Activated CD4-positive, alpha-beta memory T cell treated with anti-CD3 and anti-CD28 coated beads for 36 hours (primary cell): Measurements from ENCODE around the gene ASB8. TPM values are rescaled to one million over a fixed set of nuclear protein-coding genes. Genes with fewer than 3 reads are reported as not detected.

ENCODE experiments used
- CTCF ChIA-PET: fragments of 350-600 bp; sonication (Branson Sonifier 250); formaldehyde crosslinking; loops from one replicate; lab custom pipeline; 2021; ENCODE audit warnings: antibody characterized with exemption, inconsistent platforms; lab: Charles Lee
- POLR2A ChIA-PET: fragments of 350-600 bp; sonication (Branson Sonifier 250); formaldehyde crosslinking; loops from one replicate; lab custom pipeline; 2021; ENCODE audit warnings: antibody characterized with exemption; lab: Charles Lee
- DNase-seq: peaks from one replicate; pipeline ENCODE4 v3.0.0-alpha.2; 2020
- H3K27ac Mint-ChIP-seq: one replicate; pipeline ENCODE4 v1.8.0; 2021; ENCODE audit warnings: mixed read lengths
- H3K27me3 Mint-ChIP-seq: one replicate; pipeline ENCODE4 v1.8.0; 2021; ENCODE audit warnings: mixed read lengths
- H3K36me3 Mint-ChIP-seq: one replicate; pipeline ENCODE4 v1.8.0; 2021; ENCODE audit warnings: mixed read lengths
- H3K4me1 Mint-ChIP-seq: one replicate; pipeline ENCODE4 v1.8.0; 2021; ENCODE audit warnings: low read depth, mixed read lengths
- H3K4me3 Mint-ChIP-seq: one replicate; pipeline ENCODE4 v1.8.0; 2021; ENCODE audit warnings: mild to moderate bottlenecking, mixed read lengths
- H3K9me3 Mint-ChIP-seq: one replicate; pipeline ENCODE4 v1.8.0; 2021; ENCODE audit warnings: mixed read lengths
- intact Hi-C: fragments of 100-400 bp; cut with micrococcal nuclease; formaldehyde crosslinking; loops from one replicate; pipeline ENCODE4 v1.15.1; 2023
- total RNA-seq, 2 experiments: library from RNA; stranded (reverse); gene quantifications; one replicate each; pipeline ENCODE4 v1.2.3, GENCODE V29; 2021

ASB8 gene
- 10 to 100 TPM; 31.4 to 33.6 TPM for total RNA-seq

GRCh38 chr12:48157018-48157888 is at the start of gene ASB8:
ASB8 (minus strand) TSS chr12:48157515; CDS start chr12:48153496, 4,019 bp downstream.
- intact Hi-C loops, result loop anchor here (1.0 kb wide), 5 partner anchors 26 to 442 kb away; partner anchors contain the start of genes CCDC184, PFKM and SENP1
- CTCF ChIA-PET, result interaction anchor here (0.7 to 3.1 kb wide), 12 partner anchors 8 to 461 kb away, joined by 3 to 16 read pairs (median 5); partner anchors contain the start of genes CCDC184, SENP1 and TMEM106C
- no peaks in the 10 kb centered on the region for H3K9me3 Mint-ChIP-seq
- peak within 1 kb of the TSS; percentile 96 for H3K27ac Mint-ChIP-seq
- H3K4me3 Mint-ChIP-seq, result peak within 1 kb of the TSS; percentile 94
- no peaks in the 10 kb centered on the region for H3K27me3 Mint-ChIP-seq
- POLR2A ChIA-PET, result interaction anchor here (0.5 to 2.6 kb wide), 7 partner anchors 8 to 451 kb away, joined by 3 to 25 read pairs (median 5); partner anchors contain the start of genes CCDC184, RPAP3 and SENP1
- DNase-seq, result peak; percentile 100
- H3K36me3 Mint-ChIP-seq, result peaks cover 8% of the 10 kb centered on the region
- peaks cover 37% of the 10 kb centered on the region for H3K4me1 Mint-ChIP-seq

GRCh38 chr12:48203192-48203591 is 45.9 kb upstream of the ASB8 start, which contains the start of gene OR10AD1:
OR10AD1 (minus strand) TSS chr12:48203292; CDS start chr12:48203292, 0 bp downstream.
- H3K4me3 Mint-ChIP-seq, result no peak within 1 kb of the TSS
- peaks cover 47% of the 10 kb centered on the region for H3K9me3 Mint-ChIP-seq
- H3K27me3 Mint-ChIP-seq, result no peaks in the 10 kb centered on the region
- peaks cover 55% of the 10 kb centered on the region for H3K36me3 Mint-ChIP-seq
- intact Hi-C loops, result no loop called here
- H3K27ac Mint-ChIP-seq, result no peak within 1 kb of the TSS
- DNase-seq, result no peak
- ChIA-PET POLR2A (no interaction called here), CTCF (no interaction called here)
- peaks cover 22% of the 10 kb centered on the region for H3K4me1 Mint-ChIP-seq

GRCh38 chr12:48202766-48203165 is 45.5 kb upstream of the ASB8 start:
- DNase-seq, result no peak
- Mint-ChIP-seq H3K4me3 (no peak overlapping the region), H3K36me3 (peaks cover 55% of the 10 kb centered on the region), H3K9me3 (peaks cover 43% of the 10 kb centered on the region), H3K27me3 (no peaks in the 10 kb centered on the region), H3K4me1 (peaks cover 22% of the 10 kb centered on the region), H3K27ac (no peak overlapping the region)
- CTCF ChIA-PET, result no interaction called here
- intact Hi-C loops, result no loop called here
- POLR2A ChIA-PET, result no interaction called here

- H3K9me3 Mint-ChIP-seq, result peaks cover 30% of the 10 kb centered on the region
- POLR2A ChIA-PET, result no interaction called here
- intact Hi-C loops, result no loop called here
- peaks cover 30% of the 10 kb centered on the region for H3K4me1 Mint-ChIP-seq
- H3K27ac Mint-ChIP-seq, result no peak overlapping the region
- H3K4me3 Mint-ChIP-seq, result no peak overlapping the region
- peaks cover 49% of the 10 kb centered on the region for H3K36me3 Mint-ChIP-seq
- DNase-seq, result no peak
- CTCF ChIA-PET, result interaction anchor here (4.9 to 6.4 kb wide), 2 partner anchors 13 to 417 kb away, joined by 39 to 65 read pairs; no protein-coding TSS in a partner anchor
- H3K27me3 Mint-ChIP-seq, result no peaks in the 10 kb centered on the region
These were observed 44.2 kb upstream of the ASB8 start for GRCh38 chr12:48201516-48201915.

GRCh38 chr12:48201091-48201490 is 43.8 kb upstream of the ASB8 start:
- H3K9me3 Mint-ChIP-seq, result peaks cover 26% of the 10 kb centered on the region
- peaks cover 31% of the 10 kb centered on the region for H3K4me1 Mint-ChIP-seq
- DNase-seq, result no peak
- ChIA-PET CTCF (interaction anchor here (4.9 to 6.4 kb wide), 2 partner anchors 13 to 418 kb away, joined by 39 to 65 read pairs; no protein-coding TSS in a partner anchor), POLR2A (no interaction called here)
- H3K36me3 Mint-ChIP-seq, result peaks cover 46% of the 10 kb centered on the region
- intact Hi-C loops, result no loop called here
- no peaks in the 10 kb centered on the region for H3K27me3 Mint-ChIP-seq
- H3K27ac Mint-ChIP-seq, result no peak overlapping the region
- H3K4me3 Mint-ChIP-seq, result no peak overlapping the region

GRCh38 chr12:48199774-48200221 is 42.5 kb upstream of the ASB8 start:
- intact Hi-C loops, result loop anchor here (2.0 to 5.0 kb wide), 4 partner anchors 151 to 1827 kb away; partner anchors contain the start of genes CCNT1, SLC38A2 and ZNF641
- Mint-ChIP-seq H3K9me3 (peaks cover 21% of the 10 kb centered on the region), H3K27ac (peak overlapping the region; percentile 99), H3K27me3 (no peaks in the 10 kb centered on the region), H3K4me1 (peaks cover 31% of the 10 kb centered on the region), H3K36me3 (peaks cover 38% of the 10 kb centered on the region), H3K4me3 (peak overlapping the region; percentile 86)
- CTCF ChIA-PET, result interaction anchor here (0.6 to 6.4 kb wide), 7 partner anchors 12 to 419 kb away, joined by 3 to 65 read pairs (median 7); partner anchors contain the start of genes ASB8 and CCDC184
- POLR2A ChIA-PET, result interaction anchor here (3.0 kb wide), 1 partner anchor 42 kb away, joined by 13 read pairs; the partner anchor contains the start of gene ASB8
- no peak for DNase-seq

GRCh38 chr12:48198985-48199384 is 41.7 kb upstream of the ASB8 start:
- DNase-seq, result no peak
- H3K9me3 Mint-ChIP-seq, result peaks cover 14% of the 10 kb centered on the region
- H3K36me3 Mint-ChIP-seq, result peaks cover 31% of the 10 kb centered on the region
- H3K27me3 Mint-ChIP-seq, result peaks cover 2% of the 10 kb centered on the region
- peak overlapping the region; percentile 99 for H3K27ac Mint-ChIP-seq
- peaks cover 31% of the 10 kb centered on the region for H3K4me1 Mint-ChIP-seq
- intact Hi-C loops, result loop anchor here (1.0 to 5.0 kb wide), 8 partner anchors 16 to 1827 kb away; partner anchors contain the start of genes ASB8, CCDC184, CCNT1 and KANSL2
- peak overlapping the region; percentile 86 for H3K4me3 Mint-ChIP-seq
- ChIA-PET POLR2A (interaction anchor here (0.7 to 3.0 kb wide), 8 partner anchors 10 to 294 kb away, joined by 3 to 13 read pairs (median 3); partner anchors contain the start of genes ASB8 and CCDC184), CTCF (interaction anchor here (0.6 to 6.4 kb wide), 8 partner anchors 11 to 1160 kb away, joined by 3 to 65 read pairs (median 6); partner anchors contain the start of genes ASB8 and CCDC184)

GRCh38 chr12:48198672-48198971 is 41.3 kb upstream of the ASB8 start:
- POLR2A ChIA-PET, result interaction anchor here (0.6 to 3.0 kb wide), 9 partner anchors 10 to 293 kb away, joined by 3 to 13 read pairs (median 3); partner anchors contain the start of genes ASB8 and CCDC184
- intact Hi-C loops, result loop anchor here (1.0 to 5.0 kb wide), 8 partner anchors 15 to 1826 kb away; partner anchors contain the start of genes ASB8, CCDC184, CCNT1 and KANSL2
- peaks cover 31% of the 10 kb centered on the region for H3K4me1 Mint-ChIP-seq

GRCh38 chr12:48197971-48198671 is 40.8 kb upstream of the ASB8 start:
- intact Hi-C loops, result loop anchor here (1.0 to 5.0 kb wide), 8 partner anchors 15 to 1826 kb away; partner anchors contain the start of genes ASB8, CCDC184, CCNT1 and KANSL2
- peak; percentile 97 for DNase-seq
- ChIA-PET CTCF (interaction anchor here (0.6 to 6.4 kb wide), 20 partner anchors 10 to 1161 kb away, joined by 3 to 65 read pairs (median 4); partner anchors contain the start of genes ASB8 and CCDC184), POLR2A (interaction anchor here (0.6 to 3.0 kb wide), 11 partner anchors 9 to 293 kb away, joined by 3 to 13 read pairs (median 3); partner anchors contain the start of genes ASB8, CCDC184 and SENP1)
- H3K4me1 Mint-ChIP-seq, result peaks cover 31% of the 10 kb centered on the region
- peaks cover 6% of the 10 kb centered on the region for H3K9me3 Mint-ChIP-seq
- peaks cover 5% of the 10 kb centered on the region for H3K27me3 Mint-ChIP-seq
- peaks cover 23% of the 10 kb centered on the region for H3K36me3 Mint-ChIP-seq
- H3K4me3 Mint-ChIP-seq, result peak overlapping the region; percentile 86
- peak overlapping the region; percentile 99 for H3K27ac Mint-ChIP-seq

More at GRCh38 chr12:48198672-48198971, 41.3 kb upstream of the ASB8 start:
- CTCF ChIA-PET, result interaction anchor here (0.6 to 6.4 kb wide), 11 partner anchors 11 to 1160 kb away, joined by 3 to 65 read pairs (median 4); partner anchors contain the start of genes ASB8 and CCDC184
- Mint-ChIP-seq H3K4me3 (peak overlapping the region; percentile 86), H3K27ac (peak overlapping the region; percentile 99), H3K36me3 (peaks cover 28% of the 10 kb centered on the region), H3K27me3 (peaks cover 4% of the 10 kb centered on the region), H3K9me3 (peaks cover 11% of the 10 kb centered on the region)
- DNase-seq, result peak; percentile 44

- CTCF ChIA-PET, result interaction anchor here (0.6 to 6.4 kb wide), 20 partner anchors 9 to 421 kb away, joined by 3 to 65 read pairs (median 4); partner anchors contain the start of genes CCDC184 and TMEM106C
- peak overlapping the region; percentile 99 for H3K27ac Mint-ChIP-seq
- peak overlapping the region; percentile 86 for H3K4me3 Mint-ChIP-seq
- peaks cover 5% of the 10 kb centered on the region for H3K27me3 Mint-ChIP-seq
- POLR2A ChIA-PET, result interaction anchor here (0.7 to 3.0 kb wide), 6 partner anchors 8 to 140 kb away, joined by 3 to 13 read pairs (median 5); partner anchors contain the start of genes ASB8, CCDC184 and SENP1
- intact Hi-C loops, result loop anchor here (5.0 kb wide), 3 partner anchors 420 to 1825 kb away; partner anchors contain the start of genes CCNT1 and SLC38A2
- no peaks in the 10 kb centered on the region for H3K9me3 Mint-ChIP-seq
- H3K4me1 Mint-ChIP-seq, result peaks cover 31% of the 10 kb centered on the region
- DNase-seq, result no peak
- peaks cover 18% of the 10 kb centered on the region for H3K36me3 Mint-ChIP-seq
These were observed 40.2 kb upstream of the ASB8 start for GRCh38 chr12:48197549-48197970.
